ENCODE data around the gene CEP135.
A peak's percentile ranks its signal among the peaks of the same experiment; 100 is the strongest.
"Not testable (repeated sequence)": the region's sequence is repeated elsewhere in the genome, so short reads cannot be mapped to it uniquely, and the experiment has no call there.

CEP135 gene

GRCh38 chr4:56040842-56041241 is 92.1 kb downstream of the CEP135 start:
- no peak for DNase-seq

GRCh38 chr4:56042225-56042624 is 93.5 kb downstream of the CEP135 start:
- no peak for DNase-seq

- no peak for DNase-seq
Measured at GRCh38 chr4:56048383-56048701, 99.6 kb downstream of the CEP135 start.

GRCh38 chr4:56048702-56049431 is 100.1 kb downstream of the CEP135 start:
- peak; percentile 64 for DNase-seq

GRCh38 chr4:56050625-56051024 is 101.9 kb downstream of the CEP135 start:
- no peak for DNase-seq

GRCh38 chr4:56051029-56051709 is 102.4 kb downstream of the CEP135 start:
- no peak for DNase-seq

- DNase-seq, result no peak
Measured at GRCh38 chr4:56051710-56052075, 102.9 kb downstream of the CEP135 start.

GRCh38 chr4:56052481-56052880 is 103.7 kb downstream of the CEP135 start:
- no peak for DNase-seq

- no peak for DNase-seq
Measured at GRCh38 chr4:56052966-56053365, 104.2 kb downstream of the CEP135 start.

- no peak for DNase-seq
Measured at GRCh38 chr4:56055027-56055977, 106.6 kb downstream of the CEP135 start.

- no peak for DNase-seq
Measured at GRCh38 chr4:56055991-56056390, 107.2 kb downstream of the CEP135 start.

- no peak for DNase-seq
Measured at GRCh38 chr4:56058555-56058954, 109.8 kb downstream of the CEP135 start.

- DNase-seq, result no peak
Measured at GRCh38 chr4:56060036-56060435, 111.3 kb downstream of the CEP135 start.

GRCh38 chr4:56062106-56062505 is 113.4 kb downstream of the CEP135 start:
- DNase-seq, result no peak

GRCh38 chr4:56062526-56063145 is 113.9 kb downstream of the CEP135 start:
- DNase-seq, result no peak

- no peak for DNase-seq
Measured at GRCh38 chr4:56066493-56066892, 117.7 kb downstream of the CEP135 start.

- no peak for DNase-seq
Measured at GRCh38 chr4:56067826-56068225, 119.1 kb downstream of the CEP135 start.

- not testable (repeated sequence) for DNase-seq
Measured at GRCh38 chr4:56072730-56073129, 124.0 kb downstream of the CEP135 start.

- no peak for DNase-seq
Measured at GRCh38 chr4:56077676-56078075, 128.9 kb downstream of the CEP135 start.

- DNase-seq, result no peak
Measured at GRCh38 chr4:56078866-56079265, 130.1 kb downstream of the CEP135 start.

- no peak for DNase-seq
Measured at GRCh38 chr4:56080384-56080783, 131.6 kb downstream of the CEP135 start.

GRCh38 chr4:56082829-56083228 is 134.1 kb downstream of the CEP135 start:
- DNase-seq, result no peak
